CD4-positive, alpha-beta T cell treated with Interleukin-15 for 4 hours (primary cell): Measurements from ENCODE around the gene PIGQ.

Source experiments
- DNase-seq: peaks from one replicate; pipeline ENCODE4 v3.0.0-alpha.2; 2020; ENCODE audit warnings: low spot score

PIGQ gene

DNA sequence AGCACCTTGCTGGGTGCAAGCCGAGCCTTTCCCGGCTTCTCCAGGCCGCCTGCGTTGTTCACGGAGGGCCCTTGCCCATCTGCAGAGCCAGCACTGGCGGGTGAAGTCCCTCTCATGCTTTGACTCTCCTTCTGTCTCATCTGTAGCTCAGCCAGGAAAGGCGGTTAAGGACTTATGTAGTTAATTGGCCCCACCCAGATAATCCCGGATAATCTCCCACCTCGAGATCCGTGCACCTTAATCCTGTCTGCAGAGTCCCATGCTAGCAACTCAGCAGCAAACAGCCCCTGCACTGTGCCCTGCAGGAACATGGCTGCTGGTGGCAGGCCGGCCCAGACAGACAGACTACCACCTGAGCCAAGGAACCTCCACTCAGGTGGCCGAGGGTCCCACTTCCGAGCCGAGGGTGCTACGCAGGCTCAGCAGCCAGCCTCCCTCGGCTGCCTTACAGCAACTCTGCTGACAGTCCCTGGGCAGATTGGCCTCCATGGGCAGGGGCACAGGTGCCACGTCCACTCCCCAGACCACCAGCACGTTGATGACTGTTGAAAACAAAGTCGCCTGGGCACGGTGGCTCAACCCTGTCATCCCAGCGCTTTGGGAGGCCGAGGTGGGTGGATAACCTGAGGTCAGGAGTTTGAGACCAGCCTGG, 37.0 kb downstream of the PIGQ start:
- DNase-seq = no peak

DNA sequence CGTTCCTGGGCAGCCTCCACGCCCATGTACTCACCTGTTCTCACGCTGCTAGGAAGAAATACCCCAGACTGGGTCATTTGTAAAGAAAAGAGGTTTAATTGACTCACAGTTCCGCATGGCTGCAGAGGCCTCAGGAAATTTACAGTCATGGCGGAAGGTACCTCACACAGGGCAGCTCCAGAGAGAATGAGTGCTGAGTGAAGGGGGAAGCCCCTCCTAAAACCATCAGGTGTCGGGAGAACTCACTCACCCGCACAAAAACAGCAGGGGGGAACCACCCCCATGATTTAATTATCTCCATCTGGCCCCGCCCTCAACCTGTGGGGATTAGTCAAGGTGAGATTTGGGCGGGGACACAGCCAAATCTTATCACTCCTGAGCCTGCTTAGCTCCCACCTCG, 38.3 kb downstream of the PIGQ start:
- DNase-seq = no peak

DNA sequence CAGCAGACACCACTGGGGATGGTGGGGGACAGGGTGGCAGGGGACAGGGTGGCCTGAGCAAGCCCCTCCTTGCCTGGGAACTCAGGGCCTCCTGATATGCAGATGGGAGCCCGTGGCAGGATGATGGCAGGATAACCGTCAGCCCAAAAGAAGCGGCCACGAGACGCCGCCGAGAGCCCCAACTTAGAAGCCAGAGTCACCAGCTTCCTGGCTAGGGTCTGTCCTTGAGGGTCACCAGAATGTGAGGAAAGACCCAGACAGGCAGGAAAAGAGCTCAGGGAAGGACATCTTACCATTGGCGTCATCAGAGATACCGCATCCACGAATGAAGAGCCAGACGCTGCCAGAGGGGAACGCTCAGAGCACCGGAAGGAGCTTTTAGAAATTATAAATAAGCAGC, 39.5 kb downstream of the PIGQ start:
- no peak for DNase-seq

DNA sequence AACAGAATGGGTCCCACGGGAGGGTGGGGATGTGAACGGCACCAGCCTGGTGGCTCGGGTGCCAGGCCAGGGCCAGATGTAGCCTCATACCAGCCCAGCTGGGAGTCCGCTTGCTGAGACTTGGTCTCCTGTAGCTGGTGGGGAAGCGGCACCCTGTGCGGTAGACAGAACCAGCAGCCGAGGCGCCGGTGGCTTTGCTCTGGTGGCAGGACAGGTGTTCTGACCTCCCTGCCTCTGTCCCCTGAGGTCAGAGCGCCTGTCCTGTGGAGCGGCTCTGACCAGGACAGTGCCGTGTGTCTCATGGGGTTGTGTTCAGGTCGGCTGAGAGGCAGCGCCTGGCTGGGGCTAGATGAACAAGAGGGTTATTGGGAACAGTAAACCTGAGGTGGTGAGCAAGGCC, 40.2 kb downstream of the PIGQ start:
- no peak for DNase-seq

DNA sequence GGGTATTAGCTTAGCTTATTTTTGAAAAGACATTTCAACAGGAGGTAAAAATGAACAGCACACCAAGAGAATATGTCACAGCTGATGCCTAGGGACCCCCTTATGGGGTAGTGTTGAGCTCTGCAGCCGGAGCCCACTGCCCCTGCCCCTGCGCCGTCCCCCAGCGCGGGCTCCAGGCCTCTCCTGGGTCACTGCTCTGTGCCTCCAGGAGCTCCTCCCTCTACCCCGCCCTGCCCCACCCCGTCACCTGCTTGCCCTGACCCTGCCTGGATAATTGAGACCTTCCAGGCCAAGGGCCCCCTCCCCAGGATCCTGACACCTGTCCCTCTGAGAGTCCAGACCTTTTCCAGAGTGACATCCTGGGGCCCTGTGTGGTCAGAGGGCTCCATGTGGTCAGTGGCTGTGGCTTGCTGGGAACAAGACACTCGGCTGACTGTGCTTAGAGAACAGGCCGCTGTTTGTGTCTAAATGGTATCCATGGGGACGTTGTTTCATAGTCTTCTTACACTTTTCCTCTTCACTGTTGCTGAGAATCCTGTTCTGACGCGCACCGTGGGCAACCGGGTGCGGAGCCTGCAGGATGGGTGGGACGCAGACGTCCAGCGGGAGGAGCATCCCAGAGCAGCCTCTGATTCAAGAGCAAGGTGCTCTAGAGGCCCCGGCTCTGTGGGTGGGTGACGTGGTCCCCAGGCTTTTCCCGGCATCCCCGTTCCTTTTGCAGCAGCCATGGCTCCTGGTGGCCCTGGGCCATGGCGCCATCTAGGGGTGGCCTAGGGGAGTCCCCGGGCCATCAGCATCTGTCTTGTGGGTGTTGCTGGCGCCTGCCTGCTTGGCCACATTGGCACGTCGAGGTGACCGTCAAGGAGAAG, 41.0 kb downstream of the PIGQ start:
- peak; percentile 49 for DNase-seq

DNA sequence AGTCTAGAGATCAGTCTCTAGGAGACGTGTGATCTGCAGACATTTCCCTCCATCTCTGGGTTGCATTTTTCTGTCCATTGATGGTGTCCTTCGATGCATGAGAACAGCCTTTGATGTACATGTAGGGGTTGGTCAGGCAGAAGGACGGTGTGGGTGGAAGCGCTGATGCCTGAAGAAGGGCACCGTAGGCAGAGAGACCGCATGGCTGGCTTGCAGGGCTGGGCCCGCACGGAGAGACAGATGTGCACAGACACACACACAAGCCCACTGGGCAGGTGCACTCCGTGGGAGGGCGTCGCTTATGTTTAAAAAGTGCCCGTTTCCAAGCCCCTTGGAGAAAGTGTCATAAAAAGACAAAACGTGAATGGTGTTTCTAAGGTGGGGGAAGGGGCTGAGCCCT, 45.4 kb downstream of the PIGQ start:
- DNase-seq = no peak

DNA sequence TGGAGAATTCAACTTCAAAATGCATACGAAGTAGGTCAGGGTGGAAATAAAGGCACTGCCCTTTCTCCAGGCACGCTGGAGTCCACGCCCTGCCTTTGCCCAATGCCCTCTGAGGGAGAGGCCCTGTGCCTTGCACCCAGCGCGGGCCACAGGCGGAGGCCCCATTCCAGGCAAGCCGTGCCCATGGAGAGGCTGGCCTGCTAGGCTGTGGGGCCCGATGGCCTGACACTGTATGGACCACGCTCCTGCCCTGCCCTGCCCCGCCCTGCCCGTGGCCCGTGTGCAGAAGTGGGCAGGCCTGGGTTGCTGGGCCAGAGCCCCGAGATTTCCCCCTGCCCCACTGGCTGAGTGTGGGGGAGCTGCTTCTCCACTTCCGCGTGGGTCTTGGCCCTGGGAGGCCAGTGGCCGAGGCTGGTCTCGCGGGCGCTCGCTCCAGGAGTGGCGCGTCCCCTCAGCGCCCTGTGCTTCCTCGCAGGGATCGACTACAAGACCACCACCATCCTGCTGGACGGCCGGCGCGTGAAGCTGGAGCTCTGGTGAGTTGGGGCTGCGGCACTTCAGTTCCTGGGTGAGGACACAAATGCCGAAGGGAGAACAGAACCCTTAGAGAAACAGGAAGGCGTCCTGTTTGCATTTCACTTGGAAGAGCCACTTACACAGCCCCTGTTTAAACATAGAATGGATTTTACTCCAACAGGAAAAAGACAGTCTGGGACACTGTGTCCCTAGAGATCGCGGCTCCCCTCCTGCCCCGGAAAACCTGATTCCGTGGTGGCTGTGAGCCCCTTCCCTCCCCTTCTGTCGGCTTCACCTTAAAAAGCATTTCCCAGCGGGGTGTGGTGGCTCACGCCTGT, 47.2 kb downstream of the PIGQ start:
- DNase-seq = no peak

DNA sequence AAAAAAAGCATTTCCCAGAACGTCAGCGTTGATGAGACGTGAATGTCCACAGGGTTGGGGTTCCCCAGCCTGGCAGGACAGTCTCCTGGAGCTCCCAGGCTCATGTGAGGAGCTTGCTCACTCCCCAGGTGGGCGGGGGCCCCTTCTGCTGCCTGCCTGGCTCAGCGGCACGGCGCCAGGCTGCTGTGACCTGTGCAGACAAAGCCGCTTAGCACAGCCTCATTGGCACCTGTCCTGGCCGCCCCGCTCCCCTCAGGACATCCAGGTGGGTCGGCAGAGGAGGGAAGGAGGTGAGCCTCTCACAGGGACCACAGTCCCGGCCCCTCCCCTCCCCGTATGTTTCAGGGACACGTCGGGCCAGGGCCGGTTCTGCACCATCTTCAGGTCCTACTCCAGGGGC, 48.1 kb downstream of the PIGQ start:
- DNase-seq = no peak

DNA sequence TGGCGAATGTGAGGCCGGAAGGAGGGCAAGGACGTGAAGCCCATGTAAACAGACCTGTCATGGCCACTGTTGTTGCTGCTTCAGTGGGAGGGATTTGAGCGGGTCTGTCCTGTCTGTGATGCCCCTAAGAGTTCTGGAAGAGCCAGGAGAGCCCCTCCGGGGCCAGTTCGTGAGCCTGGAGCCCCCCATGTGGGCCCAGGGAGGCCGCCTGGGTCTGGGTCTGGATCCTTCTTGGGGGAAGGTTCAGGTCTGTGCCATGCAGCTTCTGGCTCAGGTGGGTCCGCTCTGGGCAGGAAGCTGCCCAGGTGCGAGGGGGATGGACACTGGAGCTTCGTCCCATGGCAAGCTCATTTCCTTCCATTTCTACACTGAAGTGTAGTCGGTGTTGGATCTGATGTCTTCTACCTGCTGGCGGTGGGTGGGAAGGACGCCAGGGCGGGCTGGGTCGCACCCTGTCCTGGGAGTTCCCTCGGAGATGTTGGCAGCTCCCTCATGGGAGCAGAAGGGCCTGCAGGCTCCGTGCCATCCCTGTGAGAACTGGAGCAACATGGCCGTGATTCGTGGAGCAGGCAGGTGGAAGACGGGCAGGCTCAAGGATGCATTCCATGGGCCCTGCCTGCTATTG, 49.8 kb downstream of the PIGQ start:
- no peak for DNase-seq

DNA sequence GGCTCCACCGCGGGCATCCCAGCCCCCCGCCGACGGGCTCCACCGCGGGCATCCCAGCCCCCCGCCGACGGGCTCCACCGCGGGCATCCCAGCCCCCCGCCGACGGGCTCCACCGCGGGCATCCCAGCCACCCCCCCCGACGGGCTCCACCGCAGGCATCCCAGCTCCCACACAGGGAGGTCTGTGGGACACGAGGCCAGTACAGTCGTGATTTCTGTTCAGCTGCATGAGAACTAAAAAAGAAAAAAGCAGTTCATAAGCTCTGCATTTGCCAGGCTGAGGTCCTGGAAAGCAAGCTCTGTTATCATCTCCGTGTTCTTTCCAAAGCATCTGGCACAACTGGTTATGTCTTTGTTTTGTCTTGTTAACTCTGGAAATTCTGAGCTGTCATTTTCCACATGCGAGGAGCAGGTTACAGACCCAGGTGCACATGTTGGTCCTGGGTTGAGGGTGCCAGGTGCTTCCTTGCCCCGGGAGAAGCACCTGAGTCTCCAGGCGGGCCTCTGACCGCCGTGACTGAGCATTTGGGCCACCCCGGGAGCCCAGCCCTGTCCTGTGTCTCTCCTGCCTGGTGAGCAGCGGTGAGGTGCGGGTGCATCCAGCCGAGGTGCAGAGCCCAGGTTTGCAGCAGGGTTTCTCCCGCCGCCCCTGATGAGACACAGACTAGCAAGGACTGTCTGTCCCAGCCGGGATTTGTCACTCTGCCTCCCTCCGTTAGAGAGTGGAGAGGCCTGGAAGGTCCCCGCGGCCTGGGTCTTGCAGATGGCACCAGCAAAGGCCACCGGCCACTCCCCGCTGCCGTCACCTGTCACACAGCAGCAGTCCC, 51.1 kb downstream of the PIGQ start:
- DNase-seq = no peak

DNA sequence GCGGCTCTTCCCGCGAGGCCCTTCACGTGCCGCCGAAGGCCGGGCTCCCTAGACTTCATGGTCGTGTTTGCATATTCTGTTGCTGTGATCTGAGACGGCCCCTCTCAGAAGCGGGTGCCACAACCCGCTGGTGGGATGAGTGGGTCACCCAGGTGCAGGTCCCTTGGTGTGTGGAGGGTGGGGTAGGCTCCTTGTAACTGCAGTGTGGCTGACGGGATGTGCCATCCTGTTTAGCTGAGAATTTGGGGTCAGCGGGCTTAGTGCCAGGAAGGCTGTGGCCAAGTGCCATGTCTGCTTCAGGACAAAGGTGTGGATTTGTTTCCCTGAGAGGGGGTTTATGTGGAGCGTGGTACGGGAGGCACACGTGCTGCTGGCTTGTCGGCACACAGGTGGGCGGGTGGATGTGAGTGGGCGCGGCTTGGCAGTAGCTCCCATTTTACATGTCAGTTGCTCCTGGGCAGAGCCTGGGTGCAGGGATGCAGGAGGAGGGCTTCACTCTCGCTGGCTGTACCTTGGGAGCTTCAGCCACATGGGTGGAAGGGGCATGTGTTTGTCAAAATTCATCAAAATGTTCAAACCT, 51.8 kb downstream of the PIGQ start:
- DNase-seq = no peak

DNA sequence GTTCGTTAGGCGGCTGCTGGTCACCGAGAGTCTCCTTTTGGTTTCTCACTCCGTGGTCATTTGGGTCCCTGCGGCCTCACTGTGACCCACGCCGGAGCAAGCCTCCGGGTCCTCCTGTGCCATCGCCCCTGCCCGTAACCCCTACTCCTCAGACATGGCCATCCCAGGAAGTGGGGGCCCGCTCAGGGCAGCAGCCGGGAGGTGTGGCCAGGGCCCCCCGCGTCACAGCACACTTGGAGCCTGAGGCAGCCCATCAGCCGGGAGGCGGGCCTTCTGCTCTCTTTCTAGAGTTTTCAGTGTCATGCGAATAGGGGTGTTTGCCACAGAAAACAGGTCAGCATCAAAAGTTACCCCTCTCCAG, 53.1 kb downstream of the PIGQ start:
- DNase-seq = no peak

DNA sequence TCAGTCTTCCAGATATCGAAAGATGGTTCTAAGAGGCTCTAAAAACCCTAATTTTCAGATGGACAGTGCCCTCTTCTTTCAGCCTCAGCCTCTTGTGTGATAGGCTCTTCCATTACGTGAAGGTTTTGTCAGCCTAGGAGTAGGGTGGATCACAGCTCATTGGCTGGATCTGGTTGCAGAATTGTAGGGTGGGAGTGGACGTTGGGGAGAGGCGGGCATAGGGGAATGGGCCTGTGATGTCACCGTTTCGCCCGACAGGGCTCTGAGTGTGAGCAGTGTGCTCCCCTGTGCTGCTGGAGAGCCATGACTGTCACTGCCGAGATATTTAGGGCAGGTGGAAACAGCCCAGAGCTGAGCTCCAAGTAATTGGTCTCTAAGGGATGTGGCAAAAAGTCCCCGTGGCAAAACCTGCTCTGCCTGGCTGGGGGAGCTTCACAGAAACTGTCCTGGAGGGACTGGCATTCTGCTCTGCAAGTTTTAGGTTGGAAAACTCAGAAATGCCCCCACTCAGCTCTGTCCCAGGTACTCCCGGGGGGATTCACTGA, 54.8 kb downstream of the PIGQ start:
- no peak for DNase-seq

DNA sequence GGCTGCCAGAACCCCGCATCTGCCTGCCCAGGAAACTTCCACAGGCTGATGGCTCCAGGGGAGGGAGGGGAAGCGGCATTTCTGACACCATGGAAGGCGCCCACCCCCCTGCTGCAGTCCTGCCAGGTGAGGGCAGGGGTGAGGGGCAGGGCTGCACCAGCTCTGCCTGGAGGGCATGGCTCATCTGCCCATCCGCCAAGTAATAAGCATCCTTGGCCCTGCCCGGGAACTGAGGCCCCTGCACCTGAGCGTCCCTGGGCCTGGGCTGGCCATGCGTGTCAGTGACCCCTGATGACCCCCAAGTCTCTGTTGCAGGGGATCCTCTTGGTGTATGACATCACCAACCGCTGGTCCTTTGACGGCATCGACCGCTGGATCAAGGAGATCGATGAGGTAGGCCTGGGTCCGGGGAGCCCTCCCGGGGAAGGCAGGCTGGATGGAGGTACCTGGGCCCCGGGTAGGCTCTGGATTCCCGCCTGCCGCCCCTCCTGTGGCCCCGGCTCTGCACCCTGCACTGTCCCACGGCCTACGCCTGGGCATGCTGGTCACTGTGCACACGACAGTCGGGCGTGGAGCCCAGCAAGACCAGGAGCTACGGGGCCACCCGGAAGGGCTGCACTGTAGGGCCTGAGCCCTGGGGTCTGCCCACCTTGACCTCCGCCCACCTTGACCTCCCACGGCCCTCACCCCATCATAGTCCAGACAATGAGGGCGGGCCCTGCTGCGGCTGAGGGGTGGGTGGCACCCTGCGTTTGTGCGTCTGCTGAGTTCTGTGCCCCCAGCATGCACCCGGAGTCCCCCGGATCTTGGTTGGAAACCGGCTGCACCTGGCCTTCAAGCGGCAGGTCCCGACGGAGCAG, 55.6 kb downstream of the PIGQ start:
- no peak for DNase-seq

DNA sequence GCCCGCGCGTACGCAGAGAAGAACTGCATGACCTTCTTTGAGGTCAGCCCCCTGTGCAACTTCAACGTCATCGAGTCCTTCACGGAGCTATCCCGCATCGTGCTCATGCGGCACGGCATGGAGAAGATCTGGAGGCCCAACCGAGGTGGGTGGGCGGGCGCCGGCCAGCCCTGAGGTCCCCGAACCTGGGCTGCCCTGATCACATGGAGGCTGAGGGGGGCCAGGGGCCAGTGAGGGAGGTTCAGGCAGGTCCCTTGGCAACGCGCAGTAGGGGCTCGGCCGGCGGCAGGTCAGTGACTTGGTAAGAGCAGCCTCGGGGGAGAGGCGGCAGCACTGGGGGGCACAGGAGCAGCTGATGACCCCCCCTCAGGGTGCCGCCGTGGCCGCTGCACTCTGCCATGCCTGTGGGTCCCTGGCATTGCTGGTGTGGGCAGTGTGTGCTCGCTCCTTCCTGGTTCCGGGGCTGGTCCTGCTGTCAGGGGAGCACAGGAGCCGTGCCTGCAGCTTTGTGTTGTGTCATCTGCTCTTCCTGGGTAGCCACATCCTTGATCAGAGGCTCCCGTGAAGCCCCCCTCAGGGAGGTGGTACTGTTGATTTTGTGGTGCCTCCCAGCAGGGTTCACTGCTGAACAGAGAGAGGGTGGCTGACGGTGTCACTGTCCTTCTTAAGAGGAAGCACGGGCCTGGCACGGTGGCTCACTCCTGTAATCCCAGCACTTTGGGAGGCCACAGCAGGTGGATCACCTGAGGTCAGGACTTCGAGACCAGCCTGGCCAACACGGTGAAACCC, 56.4 kb downstream of the PIGQ start:
- no peak for DNase-seq

DNA sequence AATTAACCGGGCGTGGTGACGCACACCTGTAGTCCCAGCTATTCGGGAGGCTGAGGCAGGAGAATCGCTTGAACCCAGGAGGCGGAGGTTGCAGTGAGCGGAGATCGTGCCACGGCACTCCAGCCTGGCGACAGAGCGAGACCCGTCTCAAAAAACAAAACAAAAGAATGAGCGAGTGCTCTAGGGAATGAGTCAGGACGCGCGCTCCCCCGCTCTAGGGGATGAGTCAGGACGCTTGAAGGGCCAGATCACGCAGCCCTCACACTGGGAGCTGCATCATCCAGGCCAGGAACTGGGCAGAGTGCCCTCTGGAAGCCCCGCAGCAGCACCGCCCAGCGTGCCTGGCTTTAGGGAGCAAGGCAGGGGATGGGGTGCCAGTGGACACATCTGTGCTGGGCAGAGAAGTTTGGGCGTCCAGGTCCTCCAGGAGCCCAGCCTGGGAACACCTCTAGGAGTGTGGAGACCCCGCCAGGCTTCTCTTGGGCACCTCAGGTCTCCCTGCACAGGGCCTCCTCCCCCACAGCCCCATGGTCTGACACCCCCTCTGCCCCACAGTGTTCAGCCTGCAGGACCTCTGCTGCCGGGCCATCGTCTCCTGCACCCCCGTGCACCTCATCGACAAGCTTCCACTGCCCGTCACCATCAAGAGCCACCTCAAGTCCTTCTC, 57.2 kb downstream of the PIGQ start:
- no peak for DNase-seq

DNA sequence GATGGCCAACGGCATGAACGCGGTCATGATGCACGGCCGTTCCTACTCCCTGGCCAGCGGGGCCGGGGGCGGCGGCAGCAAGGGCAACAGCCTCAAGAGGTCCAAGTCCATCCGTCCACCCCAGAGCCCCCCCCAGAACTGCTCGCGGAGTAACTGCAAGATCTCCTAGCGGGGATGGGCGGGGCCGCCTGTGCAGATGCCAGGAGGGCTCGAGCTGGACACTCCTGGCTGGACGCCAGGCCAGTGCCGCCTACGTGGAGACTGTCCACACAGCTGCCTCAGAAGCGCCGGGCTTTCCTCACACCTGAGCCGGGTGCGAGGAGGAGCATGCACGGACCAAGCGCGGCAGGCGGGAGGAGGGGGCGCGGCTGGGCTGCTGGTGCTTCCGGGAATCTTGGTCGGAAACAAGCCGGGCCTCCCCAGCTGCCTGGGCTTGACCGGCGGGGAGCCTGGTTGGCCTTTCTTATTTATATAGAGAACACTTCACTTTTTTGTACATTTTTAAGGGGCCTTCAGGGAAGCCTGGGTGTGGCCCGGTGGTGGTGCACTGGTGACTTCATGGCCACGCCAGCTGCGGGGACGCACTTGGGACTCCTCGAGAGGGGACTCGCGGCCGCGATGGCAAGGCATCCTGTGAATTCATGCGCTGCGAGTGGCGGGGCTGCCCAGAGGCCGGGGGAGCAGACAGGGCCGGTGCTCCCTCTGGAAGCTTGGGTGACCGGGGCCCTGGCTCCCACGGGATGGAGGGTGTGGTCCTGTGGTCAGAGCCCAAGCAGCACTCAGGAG, 57.9 kb downstream of the PIGQ start:
- no peak for DNase-seq
